ENCODE data around the gene ACTN2.

- TF ChIP-seq POLR2A (IDR thresholded peaks at IDR 0.05) (no peak), CTCF (IDR thresholded peaks at IDR 0.05) (no peak)
Measured at GRCh38 chr1:236724506-236724905, 38.2 kb downstream of the ACTN2 start.

All from testis (tissue), 2 donors.